OCI-LY7 (cell line): Measurements from ENCODE around the gene DCPS. TPM values are rescaled to one million over a fixed set of nuclear protein-coding genes. Genes with fewer than 3 reads are reported as not detected.
"Not testable (repeated sequence)": the region's sequence is repeated elsewhere in the genome, so short reads cannot be mapped to it uniquely, and the experiment has no call there.

ENCODE experiments used
- BruUV-seq: library from RNA; stranded (reverse); fragments of 400-500 nt; replicated peaks from 2 replicates; lab custom pipeline; 2021; lab: Mats Ljungman, UMichigan
- CTCF ChIA-PET: fragments of 300-600 bp; sonication (Branson Sonifier 250); formaldehyde crosslinking; loops from one replicate; lab custom pipeline; 2022; ENCODE audit warnings: antibody characterized with exemption; ENCODE audit not compliant: unreplicated experiment; lab: Charles Lee
- POLR2A ChIA-PET: fragments of 300-600 bp; sonication (Branson Sonifier 250); formaldehyde crosslinking; loops from one replicate; lab custom pipeline; 2022; ENCODE audit warnings: antibody characterized with exemption; lab: Charles Lee
- DNase-seq: peaks from one replicate; pipeline ENCODE4 v3.0.0-alpha.2; 2015; ENCODE audit warnings: low spot score
- H2AFZ ChIP-seq: fragments of 200-600 bp; sonication (generic), shearing (Covaris generic); 2 replicates; pipeline ENCODE4 v1.6.1; 2014; ENCODE audit warnings: mild to moderate bottlenecking, antibody characterized with exemption, low read length, moderate library complexity
- H3K27ac ChIP-seq: fragments of 200-600 bp; sonication (generic); 2 replicates; pipeline ENCODE4 v1.5.1; 2014; ENCODE audit warnings: mixed run types, low read depth, mild to moderate bottlenecking, moderate library complexity, low read length, inconsistent platforms; ENCODE audit not compliant: poor library complexity, severe bottlenecking
- H3K36me3 ChIP-seq: fragments of 200-600 bp; sonication (generic); 2 replicates; pipeline ENCODE4 v1.6.1; 2014; ENCODE audit warnings: mild to moderate bottlenecking, antibody characterized with exemption, low read length, moderate library complexity, mixed read lengths; ENCODE audit not compliant: insufficient read depth
- H3K4me1 ChIP-seq: fragments of 200-600 bp; sonication (generic); 2 replicates; pipeline ENCODE4 v1.5.1; 2014; ENCODE audit warnings: mild to moderate bottlenecking, low read length; ENCODE audit not compliant: insufficient read depth, poor library complexity, severe bottlenecking
- H3K4me2 ChIP-seq: fragments of 200-600 bp; sonication (generic); 2 replicates; pipeline ENCODE4 v1.6.1; 2014; ENCODE audit warnings: mild to moderate bottlenecking, low read length
- H3K4me3 ChIP-seq: fragments of 200-600 bp; sonication (generic); 2 replicates; pipeline ENCODE4 v1.5.1; 2014; ENCODE audit warnings: mild to moderate bottlenecking, low read depth, low read length; ENCODE audit not compliant: poor library complexity, severe bottlenecking
- H3K79me2 ChIP-seq: fragments of 200-600 bp; sonication (generic); 2 replicates; pipeline ENCODE4 v1.6.1; 2016; ENCODE audit warnings: low read depth, mild to moderate bottlenecking, low read length, moderate library complexity, mixed read lengths; ENCODE audit not compliant: insufficient read depth
- H3K9me2 ChIP-seq: fragments of 200-600 bp; sonication (generic); 2 replicates; pipeline ENCODE4 v1.6.1; 2016; ENCODE audit warnings: mild to moderate bottlenecking, low read length, mixed read lengths; ENCODE audit not compliant: insufficient read depth
- H3K9me3 ChIP-seq: fragments of 200-600 bp; sonication (generic); 2 replicates; pipeline ENCODE4 v1.6.1; 2014; ENCODE audit warnings: mild to moderate bottlenecking, mixed run types, low read length, mixed read lengths
- H4K20me1 ChIP-seq: fragments of 200-600 bp; sonication (generic); 2 replicates; pipeline ENCODE4 v1.6.1; 2014; ENCODE audit warnings: mild to moderate bottlenecking, antibody characterized with exemption, low read length, moderate library complexity, mixed read lengths; ENCODE audit not compliant: insufficient read depth
- EZH2phosphoT487 ChIP-seq: fragments of 200-600 bp; sonication (generic); IDR thresholded peaks from 2 replicates; pipeline ENCODE4 v1.6.1; 2018; ENCODE audit warnings: low read depth, borderline replicate concordance, mild to moderate bottlenecking, mixed run types, antibody characterized with exemption, low read length, moderate library complexity, mixed read lengths
- intact Hi-C: fragments of 100-400 bp; cut with micrococcal nuclease; formaldehyde crosslinking; loops from one replicate; pipeline ENCODE4 v1.10.0; 2022; ENCODE audit not compliant: unreplicated experiment
- total RNA-seq, 2 experiments: library from RNA; depleted of rRNA in 1 of 2; stranded (reverse); fragments of >200 nt in 1 of 2; shearing (Covaris generic) in 1 of 2; gene quantifications; 2 replicates each; pipeline ENCODE4 v1.2.3, GENCODE V29; 2014 to 2022
- TF ChIP-seq, protein P1 (sequence below): fragments of 200-600 bp; sonication (generic); conservative IDR thresholded peaks from 2 replicates; pipeline ENCODE4 v1.5.1; 2014; ENCODE audit warnings: mild to moderate bottlenecking, antibody characterized with exemption, low read length, moderate library complexity, mixed read lengths

DCPS gene
- total RNA-seq, 2 experiments from 2014 or later, result 30.4 to 36.5 TPM

DNA sequence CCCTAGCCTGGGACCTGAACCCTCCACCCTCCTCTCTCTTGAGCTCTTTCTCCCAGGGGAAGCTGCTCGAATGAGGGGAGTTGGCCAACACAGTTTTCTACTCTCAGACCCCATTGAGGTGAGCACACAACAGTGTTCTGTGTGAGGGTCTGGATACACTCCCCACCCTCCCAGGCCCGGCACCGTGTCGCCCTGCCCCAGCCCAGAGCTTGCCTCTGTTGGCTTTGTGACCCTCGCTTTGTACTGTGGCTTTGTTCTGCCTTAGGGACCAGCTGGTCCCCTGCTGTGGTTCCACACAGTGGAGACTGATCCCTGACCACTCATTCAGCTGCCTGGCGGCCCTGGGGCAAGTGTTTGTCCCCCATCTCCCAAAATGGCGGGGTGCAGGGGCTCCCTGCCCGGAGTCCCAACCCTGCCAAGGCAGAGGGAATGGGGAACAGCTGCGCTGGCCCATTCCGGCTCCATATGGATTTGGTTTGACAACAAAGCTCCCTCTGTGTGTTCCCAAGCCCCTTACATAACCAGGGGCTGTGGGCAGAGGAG, 59.9 kb downstream of the DCPS start:
- no peak overlapping the region for H3K4me2 ChIP-seq
- POLR2A ChIA-PET, result interaction anchor here (1.0 kb wide), 1 partner anchor 10 kb away, joined by 4 read pairs; no protein-coding TSS in a partner anchor
- no peaks in the 10 kb centered on the region for H3K36me3 ChIP-seq
- H3K4me1 ChIP-seq, result peaks cover 10% of the 10 kb centered on the region
- H3K9me3 ChIP-seq, result no peaks in the 10 kb centered on the region
- TF ChIP-seq, protein P1, sequence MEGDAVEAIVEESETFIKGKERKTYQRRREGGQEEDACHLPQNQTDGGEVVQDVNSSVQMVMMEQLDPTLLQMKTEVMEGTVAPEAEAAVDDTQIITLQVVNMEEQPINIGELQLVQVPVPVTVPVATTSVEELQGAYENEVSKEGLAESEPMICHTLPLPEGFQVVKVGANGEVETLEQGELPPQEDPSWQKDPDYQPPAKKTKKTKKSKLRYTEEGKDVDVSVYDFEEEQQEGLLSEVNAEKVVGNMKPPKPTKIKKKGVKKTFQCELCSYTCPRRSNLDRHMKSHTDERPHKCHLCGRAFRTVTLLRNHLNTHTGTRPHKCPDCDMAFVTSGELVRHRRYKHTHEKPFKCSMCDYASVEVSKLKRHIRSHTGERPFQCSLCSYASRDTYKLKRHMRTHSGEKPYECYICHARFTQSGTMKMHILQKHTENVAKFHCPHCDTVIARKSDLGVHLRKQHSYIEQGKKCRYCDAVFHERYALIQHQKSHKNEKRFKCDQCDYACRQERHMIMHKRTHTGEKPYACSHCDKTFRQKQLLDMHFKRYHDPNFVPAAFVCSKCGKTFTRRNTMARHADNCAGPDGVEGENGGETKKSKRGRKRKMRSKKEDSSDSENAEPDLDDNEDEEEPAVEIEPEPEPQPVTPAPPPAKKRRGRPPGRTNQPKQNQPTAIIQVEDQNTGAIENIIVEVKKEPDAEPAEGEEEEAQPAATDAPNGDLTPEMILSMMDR, result no peak
- no peak for TF ChIP-seq EZH2phosphoT487
- intact Hi-C loops, result no loop called here
- H3K4me3 ChIP-seq, result no peak overlapping the region
- no peak overlapping the region for H3K27ac ChIP-seq
- CTCF ChIA-PET, result no interaction called here
- H3K9me2 ChIP-seq, result no peaks in the 10 kb centered on the region
- DNase-seq, result no peak
- BruUV-seq, result no TSS peak
- H4K20me1 ChIP-seq, result no peaks in the 10 kb centered on the region
- no peak overlapping the region for H2AFZ ChIP-seq
- H3K79me2 ChIP-seq, result no peaks in the 10 kb centered on the region

DNA sequence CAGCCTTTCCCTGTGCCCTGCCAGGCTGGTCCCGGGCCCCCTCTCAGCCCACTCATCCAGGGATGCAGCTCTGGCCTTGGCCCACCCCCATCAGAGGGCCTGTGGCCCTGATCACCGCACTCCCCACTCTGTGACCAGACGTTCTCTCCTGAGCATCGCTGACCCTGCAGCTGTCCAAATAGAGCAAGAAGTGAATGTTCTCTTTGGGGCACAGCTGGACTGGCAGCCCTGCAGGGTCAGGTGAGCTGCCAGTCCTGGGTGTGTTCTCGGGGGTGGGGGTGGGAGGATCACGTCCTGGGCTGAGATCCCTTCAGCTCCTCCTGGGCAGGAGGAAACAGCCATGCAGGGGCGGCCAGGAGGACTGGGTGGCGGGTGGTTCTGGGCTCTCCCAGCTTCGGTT, 60.9 kb downstream of the DCPS start:
- DNase-seq, H3K27ac ChIP-seq, H3K9me3 ChIP-seq, H3K36me3 ChIP-seq, H2AFZ ChIP-seq, intact Hi-C loops, CTCF ChIA-PET, BruUV-seq, H3K4me2 ChIP-seq, H3K9me2 ChIP-seq, POLR2A ChIA-PET, H3K79me2 ChIP-seq, H4K20me1 ChIP-seq, H3K4me3 ChIP-seq: not testable (repeated sequence)
- H3K4me1 ChIP-seq, result peaks cover 19% of the 10 kb centered on the region

DNA sequence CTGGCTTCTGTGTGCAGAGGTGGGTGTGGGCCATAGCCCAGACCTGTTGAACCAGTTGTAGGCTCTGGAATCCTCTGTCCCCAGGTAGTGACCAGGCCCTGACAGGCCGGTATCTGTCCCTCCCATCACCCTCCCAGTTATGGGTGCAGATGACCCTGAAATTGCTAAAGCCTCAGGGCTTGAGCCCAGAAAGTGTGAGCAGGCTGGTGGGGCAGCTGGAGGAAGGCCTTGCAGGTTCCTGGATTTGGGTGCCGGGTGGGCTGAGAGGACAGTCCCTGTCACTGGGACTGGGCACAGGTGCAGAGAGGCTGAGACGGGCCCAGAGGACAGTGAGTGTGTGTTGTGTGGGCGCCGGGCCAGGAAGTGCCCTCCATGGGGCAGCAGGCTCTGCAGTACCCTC, 61.6 kb downstream of the DCPS start:
- CTCF ChIA-PET, H3K9me3 ChIP-seq, DNase-seq, H3K79me2 ChIP-seq, H3K9me2 ChIP-seq, H3K4me3 ChIP-seq, POLR2A ChIA-PET, H2AFZ ChIP-seq, H4K20me1 ChIP-seq, H3K4me2 ChIP-seq, BruUV-seq, H3K27ac ChIP-seq, H3K36me3 ChIP-seq, intact Hi-C loops: not testable (repeated sequence)
- H3K4me1 ChIP-seq, result peaks cover 27% of the 10 kb centered on the region
